DND-41 (cell line): ENCODE data around the gene TTPAL.

Experiments used
- CTCF ChIP-seq: IDR thresholded peaks from 2 replicates; pipeline ENCODE4 v1.5.1; 2012; ENCODE audit warnings: borderline replicate concordance, low read length, moderate library complexity, mild to moderate bottlenecking; ENCODE audit not compliant: poor library complexity, severe bottlenecking; ENCODE audit errors: extremely low read depth
- EZH2 ChIP-seq: IDR thresholded peaks from 3 replicates; pipeline ENCODE4 v1.6.1; 2012; ENCODE audit warnings: borderline replicate concordance, low read depth, mild to moderate bottlenecking, moderate library complexity, low read length, inconsistent platforms; ENCODE audit not compliant: severe bottlenecking

- no peak for TF ChIP-seq CTCF
- TF ChIP-seq EZH2 = no peak
Observed at GRCh38 chr20:44513871-44514270, 38.2 kb downstream of the TTPAL start.
